Measurements from ENCODE around the gene SYNE1. TPM values are rescaled to one million over a fixed set of nuclear protein-coding genes. Genes with fewer than 3 reads are reported as not detected.

SYNE1 gene
- total RNA-seq, 2 experiments from 2014 or later: 74.6 to 140 TPM

GRCh38 chr6:152261179-152261578, 376.0 kb downstream of the SYNE1 start:
- H3K9me3 ChIP-seq (ENCODE audit: low read length): peaks cover 19% of the 10 kb centered on the region; the same call in 1 of the 2 replicates
- no TSS peak for BruUV-seq (replicated peaks)
- no peak overlapping the region for H2AFZ ChIP-seq (ENCODE audit: low read length)
- intact Hi-C loops (cut with micrococcal nuclease; ENCODE audit: unreplicated experiment): no loop called here
- no peak overlapping the region for H3K4me2 ChIP-seq (ENCODE audit: low read length)
- ChIA-PET CTCF (ENCODE audit: unreplicated experiment) (no interaction called here), POLR2A (no interaction called here)
- no peak overlapping the region for H3K4me3 ChIP-seq (ENCODE audit: low read depth, low read length, poor library complexity, severe bottlenecking)
- H3K27ac ChIP-seq (ENCODE audit: low read depth, low read length, poor library complexity, severe bottlenecking): no peak overlapping the region
- H4K20me1 ChIP-seq (ENCODE audit: insufficient read depth, low read length): no peaks in the 10 kb centered on the region
- no peaks in the 10 kb centered on the region for H3K79me2 ChIP-seq (ENCODE audit: insufficient read depth, low read depth, low read length)
- peaks cover 80% of the 10 kb centered on the region for H3K36me3 ChIP-seq (ENCODE audit: insufficient read depth, low read length)
- TF ChIP-seq CTCF (conservative IDR thresholded peaks at IDR 0.05; ENCODE audit: low read length) (no peak), EZH2phosphoT487 (IDR thresholded peaks at IDR 0.05; ENCODE audit: borderline replicate concordance, low read depth, low read length) (no peak)
- H3K4me1 ChIP-seq (ENCODE audit: insufficient read depth, low read length, poor library complexity, severe bottlenecking): no peaks in the 10 kb centered on the region
- DNase-seq (ENCODE audit: low spot score): no peak
- no peaks in the 10 kb centered on the region for H3K9me2 ChIP-seq (ENCODE audit: insufficient read depth, low read length)

- Histone ChIP-seq H3K4me1 (ENCODE audit: insufficient read depth, low read length, poor library complexity, severe bottlenecking) (no peaks in the 10 kb centered on the region), H2AFZ (ENCODE audit: low read length) (no peak overlapping the region), H3K4me3 (ENCODE audit: low read depth, low read length, poor library complexity, severe bottlenecking) (no peak overlapping the region), H4K20me1 (ENCODE audit: insufficient read depth, low read length) (no peaks in the 10 kb centered on the region), H3K4me2 (ENCODE audit: low read length) (no peak overlapping the region), H3K79me2 (ENCODE audit: insufficient read depth, low read depth, low read length) (no peaks in the 10 kb centered on the region), H3K36me3 (ENCODE audit: insufficient read depth, low read length) (peaks cover 85% of the 10 kb centered on the region), H3K27ac (ENCODE audit: low read depth, low read length, poor library complexity, severe bottlenecking) (no peak overlapping the region), H3K9me3 (ENCODE audit: low read length) (peaks cover 15% of the 10 kb centered on the region; the same call in 1 of the 2 replicates), H3K9me2 (ENCODE audit: insufficient read depth, low read length) (no peaks in the 10 kb centered on the region)
- CTCF ChIA-PET (ENCODE audit: unreplicated experiment): interaction anchor here (0.5 kb wide), 1 partner anchor 42 kb away, joined by 4 read pairs; no protein-coding TSS in a partner anchor
- POLR2A ChIA-PET: no interaction called here
- TF ChIP-seq CTCF (conservative IDR thresholded peaks at IDR 0.05; ENCODE audit: low read length) (no peak), EZH2phosphoT487 (IDR thresholded peaks at IDR 0.05; ENCODE audit: borderline replicate concordance, low read depth, low read length) (no peak)
- no peak for DNase-seq (ENCODE audit: low spot score)
- intact Hi-C loops (cut with micrococcal nuclease; ENCODE audit: unreplicated experiment): no loop called here
- BruUV-seq (replicated peaks): no TSS peak
These were observed 377.9 kb downstream of the SYNE1 start for GRCh38 chr6:152259234-152259633.

GRCh38 chr6:152257581-152257980, 379.6 kb downstream of the SYNE1 start:
- no peak for DNase-seq (ENCODE audit: low spot score)
- Histone ChIP-seq H3K4me2 (ENCODE audit: low read length) (no peak overlapping the region), H3K79me2 (ENCODE audit: insufficient read depth, low read depth, low read length) (no peaks in the 10 kb centered on the region), H2AFZ (ENCODE audit: low read length) (no peak overlapping the region), H4K20me1 (ENCODE audit: insufficient read depth, low read length) (no peaks in the 10 kb centered on the region), H3K36me3 (ENCODE audit: insufficient read depth, low read length) (peaks cover 82% of the 10 kb centered on the region), H3K4me1 (ENCODE audit: insufficient read depth, low read length, poor library complexity, severe bottlenecking) (no peaks in the 10 kb centered on the region), H3K9me2 (ENCODE audit: insufficient read depth, low read length) (no peaks in the 10 kb centered on the region), H3K4me3 (ENCODE audit: low read depth, low read length, poor library complexity, severe bottlenecking) (no peak overlapping the region), H3K27ac (ENCODE audit: low read depth, low read length, poor library complexity, severe bottlenecking) (no peak overlapping the region), H3K9me3 (ENCODE audit: low read length) (peaks cover under 1% of the 10 kb centered on the region; the same call in 1 of the 2 replicates)
- ChIA-PET CTCF (ENCODE audit: unreplicated experiment) (no interaction called here), POLR2A (interaction anchor here (0.5 to 0.6 kb wide), 2 partner anchors 15 to 90 kb away, joined by 3 read pairs; no protein-coding TSS in a partner anchor)
- intact Hi-C loops (cut with micrococcal nuclease; ENCODE audit: unreplicated experiment): no loop called here
- BruUV-seq (replicated peaks): no TSS peak
- no peak for TF ChIP-seq EZH2phosphoT487 (IDR thresholded peaks at IDR 0.05; ENCODE audit: borderline replicate concordance, low read depth, low read length)
- TF ChIP-seq CTCF (conservative IDR thresholded peaks at IDR 0.05; ENCODE audit: low read length): no peak

All from OCI-LY7 (cell line).